BLaER1 treated with 17β-estradiol and CSF1 and Interleukin-3, amounts not matched to agents 10 nM and 100 nM (cell line): Measurements from ENCODE around the gene IL2RA.

Source experiments
- H3K27ac ChIP-seq, 11 experiments: shearing (Covaris generic); formaldehyde crosslinking; 2 replicates each; pipeline ENCODE4 v1.8.1; 2022
- H3K27me3 ChIP-seq, 11 experiments: shearing (Covaris generic); formaldehyde crosslinking; 2 replicates each; pipeline ENCODE4 v1.8.1; 2022
- H3K36me3 ChIP-seq, 11 experiments: shearing (Covaris generic); formaldehyde crosslinking; 2 replicates each; pipeline ENCODE4 v1.8.1; 2022
- H3K4me1 ChIP-seq, 10 experiments: shearing (Covaris generic); formaldehyde crosslinking; 2 replicates each; pipeline ENCODE4 v1.8.1; 2022
- H3K4me2 ChIP-seq, 11 experiments: shearing (Covaris generic); formaldehyde crosslinking; 2 replicates each; pipeline ENCODE4 v1.8.1; 2022
- H3K4me3 ChIP-seq, 10 experiments: shearing (Covaris generic); formaldehyde crosslinking; 2 replicates each; pipeline ENCODE4 v1.8.1; 2022
- H3K9ac ChIP-seq, 11 experiments: shearing (Covaris generic); formaldehyde crosslinking; 2 replicates each; pipeline ENCODE4 v1.8.1; 2022
- H3K9me3 ChIP-seq, 11 experiments: shearing (Covaris generic); formaldehyde crosslinking; replicated peaks in 1 of 11; 2 replicates each; pipeline ENCODE4 v1.8.1; 2022
- H4K20me1 ChIP-seq, 11 experiments: shearing (Covaris generic); formaldehyde crosslinking; 2 replicates each; pipeline ENCODE4 v1.8.1; 2022
- Cebpa-rat ChIP-seq, 11 experiments: shearing (Covaris generic); IDR thresholded peaks; 2 replicates each; pipeline ENCODE4 v1.8.1; 2022

Gene IL2RA

GRCh38 chr10:6022660-6023059 is 39.5 kb downstream of the IL2RA start:
- Histone ChIP-seq H3K4me3 (no peak overlapping the region), H3K4me2 (no peak overlapping the region), H3K9me3 (peaks cover 0 to 8% (median 0%) of the 10 kb centered on the region in 11 experiments; a peak in 1 of 22 replicates), H3K27ac (no peak overlapping the region), H3K9ac (no peak overlapping the region), H4K20me1 (no peaks in the 10 kb centered on the region), H3K27me3 (no peaks in the 10 kb centered on the region), H3K4me1 (peaks cover under 1 to 13% (median 10%) of the 10 kb centered on the region in 10 experiments; a peak in 18 of 20 replicates), H3K36me3 (peaks cover 0 to 58% (median 0%) of the 10 kb centered on the region in 11 experiments; a peak in 2 of 22 replicates)
- TF ChIP-seq Cebpa-rat (IDR thresholded peaks at IDR 0.05): no peak

GRCh38 chr10:6020826-6021225 is 41.3 kb downstream of the IL2RA start:
- no peak overlapping the region for H3K27ac ChIP-seq
- peaks cover 0 to 13% (median 0%) of the 10 kb centered on the region in 10 experiments; a peak in 5 of 20 replicates for H3K4me1 ChIP-seq
- H3K36me3 ChIP-seq: peaks cover 0 to 56% (median 0%) of the 10 kb centered on the region in 11 experiments; a peak in 2 of 22 replicates
- no peak for TF ChIP-seq Cebpa-rat (IDR thresholded peaks at IDR 0.05)
- no peak overlapping the region for H3K4me3 ChIP-seq
- H3K9me3 ChIP-seq: 0 out of 22 replicates have a peak, but pooled peaks cover 0 to 5% (median 0%) of the 10 kb centered on the region in 11 experiments
- no peak overlapping the region for H3K9ac ChIP-seq
- H4K20me1 ChIP-seq: no peaks in the 10 kb centered on the region
- peak overlapping the region in 2 of 11 experiments; percentile 51 to 61; a peak in 4 of 22 replicates for H3K4me2 ChIP-seq
- H3K27me3 ChIP-seq: no peaks in the 10 kb centered on the region

GRCh38 chr10:6019796-6020195 is 42.4 kb downstream of the IL2RA start:
- Histone ChIP-seq H3K27me3 (no peaks in the 10 kb centered on the region), H3K4me2 (no peak overlapping the region), H3K27ac (no peak overlapping the region), H3K9ac (no peak overlapping the region), H3K36me3 (peaks cover 0 to 46% (median 0%) of the 10 kb centered on the region in 11 experiments; a peak in 2 of 22 replicates), H3K4me3 (no peak overlapping the region), H3K4me1 (peaks cover 0 to 14% (median 0%) of the 10 kb centered on the region in 10 experiments; a peak in 6 of 20 replicates), H4K20me1 (no peaks in the 10 kb centered on the region), H3K9me3 (0 out of 22 replicates have a peak, but pooled peaks cover 0 to 5% (median 0%) of the 10 kb centered on the region in 11 experiments)
- TF ChIP-seq Cebpa-rat (IDR thresholded peaks at IDR 0.05): no peak

- H4K20me1 ChIP-seq: no peaks in the 10 kb centered on the region
- TF ChIP-seq Cebpa-rat (IDR thresholded peaks at IDR 0.05): no peak
- no peak overlapping the region for H3K4me2 ChIP-seq
- H3K9ac ChIP-seq: no peak overlapping the region
- 0 out of 22 replicates have a peak, but pooled peaks cover 0 to 5% (median 0%) of the 10 kb centered on the region in 11 experiments for H3K9me3 ChIP-seq
- H3K36me3 ChIP-seq: peaks cover 0 to 40% (median 0%) of the 10 kb centered on the region in 11 experiments; a peak in 2 of 22 replicates
- H3K27me3 ChIP-seq: no peaks in the 10 kb centered on the region
- no peak overlapping the region for H3K27ac ChIP-seq
- peaks cover 0 to 20% (median 4%) of the 10 kb centered on the region in 10 experiments; a peak in 13 of 20 replicates for H3K4me1 ChIP-seq
- H3K4me3 ChIP-seq: no peak overlapping the region
Observed at GRCh38 chr10:6019010-6019782, 43.0 kb downstream of the IL2RA start.

- H3K36me3 ChIP-seq: peaks cover 0 to 32% (median 0%) of the 10 kb centered on the region in 11 experiments; a peak in 2 of 22 replicates
- peaks cover 7 to 25% (median 11%) of the 10 kb centered on the region in 10 experiments for H3K4me1 ChIP-seq
- H3K4me3 ChIP-seq: no peak overlapping the region
- H3K9me3 ChIP-seq: 0 out of 22 replicates have a peak, but pooled peaks cover 0 to 5% (median 0%) of the 10 kb centered on the region in 11 experiments
- H3K4me2 ChIP-seq: no peak overlapping the region
- H3K27ac ChIP-seq: no peak overlapping the region
- no peak overlapping the region for H3K9ac ChIP-seq
- H4K20me1 ChIP-seq: no peaks in the 10 kb centered on the region
- no peaks in the 10 kb centered on the region for H3K27me3 ChIP-seq
- TF ChIP-seq Cebpa-rat (IDR thresholded peaks at IDR 0.05): no peak
Observed at GRCh38 chr10:6018422-6018821, 43.7 kb downstream of the IL2RA start.

GRCh38 chr10:6017781-6018354 is 44.3 kb downstream of the IL2RA start:
- peaks cover 0 to 27% (median 0%) of the 10 kb centered on the region in 11 experiments; a peak in 2 of 22 replicates for H3K36me3 ChIP-seq
- H3K27ac ChIP-seq: no peak overlapping the region
- H3K9ac ChIP-seq: no peak overlapping the region

GRCh38 chr10:6014241-6014761 is 47.9 kb downstream of the IL2RA start:
- H3K4me2 ChIP-seq: peak overlapping the region; percentile 25 to 82 (median 54); a peak in 19 of 22 replicates
- no peak overlapping the region for H3K4me3 ChIP-seq
- TF ChIP-seq Cebpa-rat (IDR thresholded peaks at IDR 0.05): no peak

More at GRCh38 chr10:6017781-6018354, 44.3 kb downstream of the IL2RA start:
- no peaks in the 10 kb centered on the region for H3K27me3 ChIP-seq
- no peak for TF ChIP-seq Cebpa-rat (IDR thresholded peaks at IDR 0.05)
- H3K4me2 ChIP-seq: no peak overlapping the region
- H3K4me1 ChIP-seq: peaks cover 13 to 25% (median 16%) of the 10 kb centered on the region in 10 experiments
- H4K20me1 ChIP-seq: no peaks in the 10 kb centered on the region
- no peak overlapping the region for H3K4me3 ChIP-seq
- 0 out of 22 replicates have a peak, but pooled peaks cover 0 to 5% (median 0%) of the 10 kb centered on the region in 11 experiments for H3K9me3 ChIP-seq

GRCh38 chr10:6013413-6014192 is 48.6 kb downstream of the IL2RA start:
- Histone ChIP-seq H3K4me2 (peak overlapping the region; percentile 35 to 82 (median 62); a peak in 20 of 22 replicates), H3K36me3 (peaks cover 0 to 5% (median 0%) of the 10 kb centered on the region in 11 experiments; a peak in 1 of 22 replicates), H3K9me3 (peaks cover 1 to 12% (median 5%) of the 10 kb centered on the region in 11 experiments; a peak in 20 of 22 replicates), H3K27me3 (no peaks in the 10 kb centered on the region), H4K20me1 (no peaks in the 10 kb centered on the region), H3K4me3 (no peak overlapping the region), H3K27ac (no peak overlapping the region), H3K9ac (peak overlapping the region in 2 of 11 experiments; percentile 8 to 28; a peak in 1 of 22 replicates), H3K4me1 (peaks cover 4 to 37% (median 26%) of the 10 kb centered on the region in 10 experiments; a peak in 17 of 20 replicates)
- no peak for TF ChIP-seq Cebpa-rat (IDR thresholded peaks at IDR 0.05)

More at GRCh38 chr10:6014241-6014761, 47.9 kb downstream of the IL2RA start:
- no peak overlapping the region for H3K27ac ChIP-seq
- no peaks in the 10 kb centered on the region for H3K27me3 ChIP-seq
- peaks cover 4 to 37% (median 26%) of the 10 kb centered on the region in 10 experiments; a peak in 17 of 20 replicates for H3K4me1 ChIP-seq
- H3K9ac ChIP-seq: peak overlapping the region in 3 of 11 experiments; percentile 4 to 28 (median 8); a peak in 2 of 22 replicates
- H3K9me3 ChIP-seq: peaks cover 0 to 5% (median 3%) of the 10 kb centered on the region in 11 experiments; a peak in 6 of 22 replicates
- no peaks in the 10 kb centered on the region for H4K20me1 ChIP-seq
- peaks cover 0 to 5% (median 0%) of the 10 kb centered on the region in 11 experiments; a peak in 2 of 22 replicates for H3K36me3 ChIP-seq
